ENCODE results near the gene TMEM198. TPM values are rescaled to one million over a fixed set of nuclear protein-coding genes. Genes with fewer than 3 reads are reported as not detected.

Gene TMEM198
- polyA plus RNA-seq, 1 donor from 2014 or later = 44.0 TPM

GRCh38 chr2:219570194-219570923 is 26.5 kb downstream of the TMEM198 start:
- H3K27ac ChIP-seq (ENCODE audit: low read length) = no peak overlapping the region
- H3F3A ChIP-seq (ENCODE audit: insufficient read depth, low read length, poor library complexity, severe bottlenecking) = no peaks in the 10 kb centered on the region
- H3K9me2 ChIP-seq (ENCODE audit: insufficient read depth, low read length) = no peaks in the 10 kb centered on the region
- H3K27me3 ChIP-seq (ENCODE audit: insufficient read depth, low read depth, low read length) = no peaks in the 10 kb centered on the region
- no peak overlapping the region for H3K4me2 ChIP-seq (ENCODE audit: low read length)
- peaks cover 5% of the 10 kb centered on the region for H3K79me2 ChIP-seq (replicated peaks; ENCODE audit: insufficient read depth, low read length)
- no peaks in the 10 kb centered on the region for H4K20me1 ChIP-seq (ENCODE audit: insufficient read depth)
- no peaks in the 10 kb centered on the region for H3K9me3 ChIP-seq (ENCODE audit: low read length)
- H3K9ac ChIP-seq (ENCODE audit: low read length) = peak overlapping the region; percentile 77
- H2AFZ ChIP-seq (ENCODE audit: low read depth, low read length) = no peak overlapping the region
- TF ChIP-seq RAD21 (conservative IDR thresholded peaks at IDR 0.05) = peak; percentile 18
- peak; percentile 37 for TF ChIP-seq CTCF (IDR thresholded peaks at IDR 0.05; ENCODE audit: poor library complexity, severe bottlenecking)
- TF ChIP-seq EZH2 (IDR thresholded peaks at IDR 0.05; ENCODE audit: borderline replicate concordance, insufficient read depth, low read length, poor library complexity, severe bottlenecking) = no peak
- TF ChIP-seq REST (IDR thresholded peaks at IDR 0.05; ENCODE audit: borderline replicate concordance) = no peak
- peak; percentile 61 for TF ChIP-seq POLR2AphosphoS5 (IDR thresholded peaks at IDR 0.05)
- TF ChIP-seq EP300 (conservative IDR thresholded peaks at IDR 0.05; ENCODE audit: poor library complexity, severe bottlenecking) = no peak
- peak; percentile 21 for TF ChIP-seq SMC3 (conservative IDR thresholded peaks at IDR 0.05; ENCODE audit: poor library complexity)
- peak; percentile 30 for TF ChIP-seq MXI1 (conservative IDR thresholded peaks at IDR 0.05; ENCODE audit: poor library complexity, severe bottlenecking)
- TF ChIP-seq TAF1 (IDR thresholded peaks at IDR 0.05; ENCODE audit: low read depth) = peak; percentile 32
- H3K4me3 ChIP-seq (ENCODE audit: low read length) = peak overlapping the region; percentile 69
- no peaks in the 10 kb centered on the region for H3K36me3 ChIP-seq (ENCODE audit: insufficient read depth, low read length)

GRCh38 chr2:219570924-219571310 is 27.1 kb downstream of the TMEM198 start:
- Histone ChIP-seq H3K9me2 (ENCODE audit: insufficient read depth, low read length) (no peaks in the 10 kb centered on the region), H3F3A (ENCODE audit: insufficient read depth, low read length, poor library complexity, severe bottlenecking) (no peaks in the 10 kb centered on the region), H3K36me3 (ENCODE audit: insufficient read depth, low read length) (no peaks in the 10 kb centered on the region), H3K9me3 (ENCODE audit: low read length) (no peaks in the 10 kb centered on the region), H2AFZ (ENCODE audit: low read depth, low read length) (no peak overlapping the region), H3K4me2 (ENCODE audit: low read length) (no peak overlapping the region), H3K27me3 (ENCODE audit: insufficient read depth, low read depth, low read length) (no peaks in the 10 kb centered on the region), H4K20me1 (ENCODE audit: insufficient read depth) (no peaks in the 10 kb centered on the region), H3K79me2 (replicated peaks; ENCODE audit: insufficient read depth, low read length) (peaks cover 5% of the 10 kb centered on the region), H3K4me3 (ENCODE audit: low read length) (peak overlapping the region; percentile 69), H3K9ac (ENCODE audit: low read length) (peak overlapping the region; percentile 77), H3K27ac (ENCODE audit: low read length) (no peak overlapping the region)
- no peak for TF ChIP-seq REST (IDR thresholded peaks at IDR 0.05; ENCODE audit: borderline replicate concordance)
- TF ChIP-seq EP300 (conservative IDR thresholded peaks at IDR 0.05; ENCODE audit: poor library complexity, severe bottlenecking) = peak; percentile 26
